Central memory CD8-positive, alpha-beta T cell (primary cell): ENCODE measurements around the gene ZC3H7B.

Experiments
- ATAC-seq: fragments of 150-1000 bp; cut with Tn5 transposase; replicated peaks from 2 replicates; pipeline ENCODE4 v1.10.0; 2022; ENCODE audit warnings: mild to moderate bottlenecking, moderate FRiP score, moderate number of reproducible peaks; ENCODE audit not compliant: poor library complexity, severe bottlenecking; ENCODE audit errors: extremely low read depth
- DNase-seq, 2 donors: peaks; one replicate each; pipeline ENCODE4 v3.0.0; 2021; ENCODE audit warnings: low spot score in 2 of 2
- H3K27ac Mint-ChIP-seq: one replicate; pipeline ENCODE4 v1.8.0; 2022; ENCODE audit warnings: low read depth, mild to moderate bottlenecking, moderate library complexity, mixed read lengths
- H3K27me3 Mint-ChIP-seq: one replicate; pipeline ENCODE4 v1.8.0; 2022; ENCODE audit warnings: mixed read lengths
- H3K36me3 Mint-ChIP-seq: one replicate; pipeline ENCODE4 v1.8.0; 2022; ENCODE audit warnings: mild to moderate bottlenecking, moderate library complexity, mixed read lengths; ENCODE audit not compliant: insufficient read depth
- H3K4me1 Mint-ChIP-seq: one replicate; pipeline ENCODE4 v1.8.0; 2022; ENCODE audit warnings: mixed read lengths
- H3K4me3 Mint-ChIP-seq: one replicate; pipeline ENCODE4 v1.8.0; 2022; ENCODE audit warnings: mild to moderate bottlenecking, moderate library complexity, mixed read lengths
- H3K9me3 Mint-ChIP-seq: one replicate; pipeline ENCODE4 v1.8.0; 2022; ENCODE audit warnings: mixed read lengths

ZC3H7B gene

DNA sequence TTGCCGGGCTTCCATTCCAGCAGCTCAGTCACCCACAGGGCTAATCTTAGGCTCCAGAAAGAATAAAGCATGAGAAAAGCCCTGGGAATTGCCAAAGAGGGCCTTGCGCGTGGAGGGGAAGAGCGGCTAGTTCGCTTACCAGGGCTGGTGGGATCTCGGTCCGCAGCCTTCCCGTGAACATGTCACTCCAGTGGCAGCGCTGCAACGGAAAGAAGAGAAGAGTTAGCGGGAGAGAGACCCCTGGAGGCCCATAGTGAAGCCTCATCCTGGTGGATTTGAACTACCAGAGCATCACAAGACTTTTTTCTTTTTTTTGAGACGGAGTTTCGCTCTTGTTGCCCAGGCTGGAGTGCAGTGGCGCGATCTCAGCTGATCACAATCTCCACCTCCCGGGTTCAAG lies 33.4 kb upstream of the ZC3H7B start:
- Mint-ChIP-seq H3K27me3 (no peaks in the 10 kb centered on the region), H3K4me1 (peaks cover 10% of the 10 kb centered on the region), H3K27ac (no peak overlapping the region), H3K9me3 (no peaks in the 10 kb centered on the region), H3K4me3 (no peak overlapping the region), H3K36me3 (peaks cover 62% of the 10 kb centered on the region)
- no peak for DNase-seq
- no peak for ATAC-seq

DNA sequence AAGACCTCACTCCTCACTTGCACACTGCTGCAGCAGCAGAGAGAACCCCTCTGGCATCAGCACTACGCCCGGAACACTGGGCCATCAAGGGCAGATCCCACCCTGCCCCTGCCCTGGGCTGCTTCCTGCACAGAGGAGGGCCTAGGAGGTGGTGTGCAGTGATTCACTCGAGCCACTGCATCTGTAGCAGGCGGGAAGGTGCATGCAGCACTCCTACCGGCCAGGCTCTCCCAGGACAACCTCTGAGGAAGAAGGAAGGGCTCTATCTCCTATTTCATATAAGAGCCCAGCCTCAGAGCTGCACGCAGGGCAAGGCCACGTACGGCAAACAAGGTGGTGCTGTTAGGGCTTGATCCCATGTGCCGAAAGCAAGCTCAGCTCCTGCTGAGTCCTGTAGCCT lies 29.5 kb upstream of the ZC3H7B start:
- H3K9me3 Mint-ChIP-seq, result no peaks in the 10 kb centered on the region
- no peaks in the 10 kb centered on the region for H3K27me3 Mint-ChIP-seq
- ATAC-seq (no peak), DNase-seq (no peak)
- no peak overlapping the region for H3K27ac Mint-ChIP-seq
- no peak overlapping the region for H3K4me3 Mint-ChIP-seq
- H3K4me1 Mint-ChIP-seq, result peaks cover 5% of the 10 kb centered on the region
- peaks cover 68% of the 10 kb centered on the region for H3K36me3 Mint-ChIP-seq

DNA sequence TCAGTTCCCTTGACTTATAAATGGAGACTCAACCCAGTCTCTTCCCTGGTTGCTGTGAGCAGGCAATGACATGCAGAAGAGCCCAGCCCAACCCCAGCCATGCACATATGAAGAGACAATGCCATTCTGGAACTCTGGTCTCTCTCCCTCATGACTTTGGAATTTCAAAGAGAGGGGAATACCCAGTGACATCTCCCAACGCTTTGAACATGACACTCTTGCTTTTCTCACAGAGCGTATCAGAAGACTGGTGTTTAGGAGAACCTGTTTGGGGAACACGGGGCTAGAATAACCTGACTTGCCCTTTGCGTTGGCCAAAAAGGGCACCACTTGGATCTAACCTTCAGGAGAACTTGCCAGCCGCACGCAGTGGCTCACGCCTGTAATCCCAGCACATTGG lies 28.2 kb upstream of the ZC3H7B start:
- ATAC-seq, result no peak
- H3K27ac Mint-ChIP-seq, result peak overlapping the region; percentile 25

DNA sequence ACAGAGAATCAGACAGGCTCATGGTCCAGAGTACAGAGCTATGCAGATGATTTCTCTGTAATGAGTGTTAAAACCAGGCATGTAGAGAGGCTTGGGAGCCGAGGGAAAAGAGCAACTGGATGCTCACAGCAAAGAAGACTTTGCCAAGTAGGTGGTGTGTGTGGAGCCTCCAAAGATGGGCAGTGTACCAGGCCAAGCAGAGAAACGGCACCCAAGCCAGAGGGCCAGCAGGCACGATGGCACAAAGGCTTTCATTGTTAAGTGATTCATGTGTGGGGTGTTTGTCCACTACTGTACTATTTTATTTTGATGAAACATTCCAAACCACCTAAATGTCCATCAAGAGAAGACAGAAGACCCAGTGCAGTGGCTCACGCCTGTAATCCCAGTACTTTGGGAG lies 26.5 kb upstream of the ZC3H7B start:
- ATAC-seq (no peak), DNase-seq (no peak)
- peak overlapping the region; percentile 66 for H3K27ac Mint-ChIP-seq

More for the DNA sequence above, 28.2 kb upstream of the ZC3H7B start:
- no peak for DNase-seq
- H3K4me3 Mint-ChIP-seq, result no peak overlapping the region
- H3K27me3 Mint-ChIP-seq, result no peaks in the 10 kb centered on the region
- peaks cover 5% of the 10 kb centered on the region for H3K4me1 Mint-ChIP-seq
- peaks cover 69% of the 10 kb centered on the region for H3K36me3 Mint-ChIP-seq
- no peaks in the 10 kb centered on the region for H3K9me3 Mint-ChIP-seq

DNA sequence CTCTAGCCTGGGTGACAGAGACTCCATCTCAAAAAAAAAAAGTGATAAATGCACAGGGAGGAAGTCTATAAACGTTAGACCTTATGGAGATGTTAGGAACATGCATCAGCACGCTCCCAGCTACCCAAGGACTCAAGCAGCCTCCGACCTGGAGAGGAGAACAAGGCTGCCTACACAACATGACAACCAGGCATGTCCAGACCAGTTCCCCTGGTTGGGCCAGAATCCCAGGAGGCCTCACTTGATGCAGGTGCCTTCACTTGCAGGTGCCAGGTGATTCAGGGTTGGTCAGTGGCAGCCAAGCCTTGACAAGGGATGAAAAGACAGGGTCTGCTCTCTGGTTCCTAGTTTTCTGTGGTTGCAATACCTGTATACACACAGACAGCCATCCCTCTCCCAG lies 21.3 kb upstream of the ZC3H7B start:
- no peak for ATAC-seq
- no peak overlapping the region for H3K27ac Mint-ChIP-seq
- H3K36me3 Mint-ChIP-seq, result peaks cover 55% of the 10 kb centered on the region
- peaks cover 22% of the 10 kb centered on the region for H3K4me1 Mint-ChIP-seq
- H3K27me3 Mint-ChIP-seq, result no peaks in the 10 kb centered on the region
- no peak overlapping the region for H3K4me3 Mint-ChIP-seq
- no peak for DNase-seq
- no peaks in the 10 kb centered on the region for H3K9me3 Mint-ChIP-seq

More for the DNA sequence above, 26.5 kb upstream of the ZC3H7B start:
- no peak overlapping the region for H3K4me3 Mint-ChIP-seq
- no peaks in the 10 kb centered on the region for H3K9me3 Mint-ChIP-seq
- peaks cover 76% of the 10 kb centered on the region for H3K36me3 Mint-ChIP-seq
- H3K27me3 Mint-ChIP-seq, result no peaks in the 10 kb centered on the region
- H3K4me1 Mint-ChIP-seq, result peaks cover 5% of the 10 kb centered on the region

DNA sequence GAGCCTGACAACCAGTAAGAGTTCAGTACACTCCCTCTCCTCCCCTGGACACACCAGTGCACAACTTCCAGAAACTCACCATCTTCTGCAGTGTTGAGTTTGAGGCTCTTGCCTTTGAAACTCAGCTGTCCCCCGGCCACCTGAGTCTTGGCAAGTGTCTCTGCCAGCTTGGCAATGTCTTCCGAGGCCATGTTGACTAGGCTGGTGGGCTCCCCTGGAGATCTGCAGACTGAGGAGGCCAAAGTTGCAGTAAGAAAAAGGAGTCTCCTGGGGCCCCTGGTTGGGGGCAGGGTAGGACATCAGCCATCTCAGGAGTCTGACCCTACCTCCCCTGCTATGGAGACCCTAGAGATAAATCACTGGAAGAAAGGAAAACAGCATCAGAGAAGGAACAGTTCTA lies 20.5 kb upstream of the ZC3H7B start:
- DNase-seq, result no peak
- no peak overlapping the region for H3K27ac Mint-ChIP-seq

DNA sequence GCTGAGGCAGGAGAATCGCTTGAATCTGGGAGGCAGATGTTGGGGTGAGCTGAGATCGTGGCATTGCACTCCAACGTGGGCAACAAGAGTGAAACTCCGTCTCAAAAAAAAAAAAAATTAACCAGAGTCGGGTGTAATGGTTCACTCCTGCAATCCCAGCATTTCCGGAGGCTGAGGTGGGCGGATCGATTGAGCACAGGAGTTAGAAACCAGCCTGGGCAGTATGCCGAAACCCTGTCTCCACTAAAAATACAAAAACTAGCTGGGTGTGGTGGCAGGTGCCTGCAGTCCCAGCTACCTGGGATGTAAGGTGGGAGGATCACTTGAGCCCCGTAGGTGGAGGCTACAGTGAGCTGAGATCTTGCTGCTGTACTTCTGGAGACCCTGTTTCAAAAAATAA lies 16.9 kb upstream of the ZC3H7B start:
- H3K4me1 Mint-ChIP-seq, result peaks cover 31% of the 10 kb centered on the region
- peak overlapping the region; percentile 92 for H3K27ac Mint-ChIP-seq
- no peaks in the 10 kb centered on the region for H3K27me3 Mint-ChIP-seq
- H3K4me3 Mint-ChIP-seq, result peak overlapping the region; percentile 87
- peaks cover 35% of the 10 kb centered on the region for H3K36me3 Mint-ChIP-seq
- ATAC-seq, result no peak
- DNase-seq, result no peak
- H3K9me3 Mint-ChIP-seq, result no peaks in the 10 kb centered on the region

More for the DNA sequence above, 20.5 kb upstream of the ZC3H7B start:
- H3K4me3 Mint-ChIP-seq, result no peak overlapping the region
- ATAC-seq, result no peak
- H3K9me3 Mint-ChIP-seq, result no peaks in the 10 kb centered on the region
- H3K4me1 Mint-ChIP-seq, result peaks cover 18% of the 10 kb centered on the region
- H3K36me3 Mint-ChIP-seq, result peaks cover 56% of the 10 kb centered on the region
- H3K27me3 Mint-ChIP-seq, result no peaks in the 10 kb centered on the region

DNA sequence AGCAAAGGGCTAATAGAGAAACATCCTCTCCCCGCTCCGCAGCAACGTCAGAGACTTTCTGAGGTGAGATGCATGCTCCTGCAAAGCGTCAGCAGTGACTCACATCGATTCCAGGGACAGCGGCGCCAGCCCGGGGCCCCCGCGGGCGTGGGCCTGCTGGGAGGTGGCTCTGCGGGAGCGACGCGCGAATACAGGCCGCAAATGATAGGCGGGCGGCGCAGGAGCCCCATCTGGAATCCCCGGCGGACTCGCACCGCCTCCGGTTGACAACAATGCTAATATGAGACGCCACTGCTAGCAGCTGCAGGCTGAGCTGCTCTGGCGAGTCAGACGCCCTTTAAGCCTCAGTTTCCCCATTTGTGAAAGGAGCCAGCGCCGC lies 15.9 kb upstream of the ZC3H7B start:
- Mint-ChIP-seq H3K4me1 (peaks cover 30% of the 10 kb centered on the region), H3K4me3 (peak overlapping the region; percentile 87), H3K27ac (peak overlapping the region; percentile 92), H3K27me3 (no peaks in the 10 kb centered on the region), H3K36me3 (peaks cover 30% of the 10 kb centered on the region), H3K9me3 (no peaks in the 10 kb centered on the region)
- ATAC-seq, result peak; percentile 63
- peak; percentile 65 to 86 for DNase-seq

DNA sequence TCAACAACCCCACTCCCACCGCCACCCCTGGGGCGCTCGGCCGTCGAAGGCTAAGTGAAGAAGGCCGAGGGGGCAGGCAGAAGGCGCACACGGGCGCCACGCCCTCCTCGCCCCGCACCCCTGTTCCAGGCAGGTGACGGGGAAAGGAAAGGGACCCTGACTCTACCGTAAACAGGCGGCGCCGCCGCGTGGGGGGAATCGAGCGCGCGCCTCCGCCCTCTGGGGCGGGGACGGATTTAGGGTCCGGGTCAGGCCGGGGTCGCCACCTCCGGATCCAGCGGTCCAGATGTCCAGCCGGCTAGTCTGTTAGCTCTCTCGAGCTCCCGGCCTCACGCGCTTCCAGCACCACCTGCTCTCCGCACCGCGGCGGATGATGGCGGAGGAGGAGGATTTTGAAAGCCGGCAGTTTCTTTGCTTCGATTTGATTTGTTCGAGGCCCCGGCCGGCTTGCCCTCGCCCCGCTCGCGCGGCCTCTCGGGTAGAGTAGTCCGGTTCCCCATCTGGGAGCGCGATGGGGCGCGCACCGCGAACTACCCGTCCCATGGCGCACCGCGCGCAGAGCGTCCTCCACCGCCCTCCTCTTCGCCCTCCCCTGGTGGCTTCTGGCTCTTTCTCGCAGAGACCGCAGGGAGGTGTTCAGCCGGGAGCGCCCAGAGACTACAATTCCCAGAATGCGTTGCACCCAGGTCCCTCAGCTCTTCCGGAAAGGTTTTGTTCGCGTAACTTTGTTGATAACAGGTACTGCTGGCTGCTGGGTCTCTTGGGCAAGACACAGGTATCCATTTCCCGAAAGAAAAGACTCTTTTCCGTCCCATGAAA lies 15.3 kb upstream of the ZC3H7B start, which contains the start of gene RANGAP1:
Gene RANGAP1 (minus strand): TSS at position 368 of the 819 bp plus-strand sequence. CDS start 5,143 bp downstream, outside the sequence.
- Mint-ChIP-seq H3K27ac (peak within 1 kb of the TSS; percentile 92), H3K9me3 (no peaks in the 10 kb centered on the region)

DNA sequence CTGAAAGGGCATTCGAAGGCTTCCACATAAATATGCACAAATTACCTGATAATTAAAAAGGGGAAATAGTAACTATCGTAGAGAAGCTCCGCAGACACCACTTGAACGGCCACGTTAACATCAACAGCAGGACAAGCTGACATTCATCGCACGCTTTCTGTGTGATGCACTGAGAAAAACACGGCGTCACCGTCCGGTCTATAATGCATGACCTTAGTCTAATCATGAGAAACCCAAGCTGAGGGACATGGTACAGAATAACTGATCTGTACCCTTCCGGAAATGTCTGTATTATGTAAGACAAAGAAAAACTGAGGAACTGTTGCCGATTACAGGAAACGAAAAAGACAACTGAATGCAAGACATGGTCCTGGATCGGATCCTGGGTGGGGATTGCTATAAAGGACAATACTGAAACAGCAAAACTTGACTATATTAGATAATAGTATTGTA lies 14.7 kb upstream of the ZC3H7B start:
- peak; percentile 21 for ATAC-seq
- no peaks in the 10 kb centered on the region for H3K9me3 Mint-ChIP-seq
- peak overlapping the region; percentile 92 for H3K27ac Mint-ChIP-seq
- peak overlapping the region; percentile 87 for H3K4me3 Mint-ChIP-seq
- H3K4me1 Mint-ChIP-seq, result peaks cover 20% of the 10 kb centered on the region
- H3K27me3 Mint-ChIP-seq, result no peaks in the 10 kb centered on the region
- DNase-seq, result peak in 1 of 2 donors; percentile 46
- H3K36me3 Mint-ChIP-seq, result peaks cover 27% of the 10 kb centered on the region

More for the DNA sequence above, 15.3 kb upstream of the ZC3H7B start, which contains the start of gene RANGAP1:
- Mint-ChIP-seq H3K36me3 (peaks cover 27% of the 10 kb centered on the region), H3K27me3 (no peaks in the 10 kb centered on the region), H3K4me1 (peaks cover 24% of the 10 kb centered on the region), H3K4me3 (peak within 1 kb of the TSS; percentile 87)
- ATAC-seq (peak; percentile 89), DNase-seq (peak; percentile 95 to 98)

DNA sequence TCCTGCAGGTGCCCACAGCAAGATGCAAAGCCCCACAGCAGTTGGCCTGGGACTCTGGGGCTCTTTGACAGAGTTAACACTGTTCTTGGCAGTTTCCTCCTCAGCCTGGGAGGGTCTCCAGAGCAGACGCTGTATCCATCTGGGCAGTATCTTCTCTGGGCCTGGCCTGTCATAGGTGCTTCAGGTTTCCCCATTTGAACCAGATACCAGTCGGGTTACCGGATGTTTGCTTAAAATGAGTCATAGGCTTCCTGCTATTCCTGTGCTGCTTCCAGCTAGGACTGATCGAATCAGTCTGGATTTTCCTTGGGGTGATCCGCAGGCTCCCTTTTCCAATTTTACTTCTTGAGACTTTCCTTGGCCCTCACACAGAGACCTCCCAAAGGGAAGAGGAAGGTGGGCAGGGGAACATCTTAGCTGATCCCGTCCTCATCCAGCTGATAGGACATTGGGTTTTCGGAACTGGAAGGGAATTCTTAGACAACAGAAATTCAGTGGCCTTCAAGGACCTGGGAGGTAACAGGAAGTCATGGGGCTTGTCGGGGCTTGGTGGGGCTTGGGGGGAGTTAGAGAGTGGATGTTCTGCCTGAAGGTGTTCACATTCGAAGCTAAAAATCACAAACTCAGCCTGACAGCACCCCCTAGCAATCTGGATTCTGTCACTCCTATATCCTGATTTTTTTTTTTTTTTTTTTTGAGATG lies 12.9 kb upstream of the ZC3H7B start:
- peak overlapping the region; percentile 31 for H3K4me3 Mint-ChIP-seq
- ATAC-seq, result no peak
- peaks cover 22% of the 10 kb centered on the region for H3K36me3 Mint-ChIP-seq
- peaks cover 18% of the 10 kb centered on the region for H3K4me1 Mint-ChIP-seq
- H3K27ac Mint-ChIP-seq, result peak overlapping the region; percentile 92
- no peaks in the 10 kb centered on the region for H3K27me3 Mint-ChIP-seq
- no peaks in the 10 kb centered on the region for H3K9me3 Mint-ChIP-seq
- DNase-seq, result no peak

DNA sequence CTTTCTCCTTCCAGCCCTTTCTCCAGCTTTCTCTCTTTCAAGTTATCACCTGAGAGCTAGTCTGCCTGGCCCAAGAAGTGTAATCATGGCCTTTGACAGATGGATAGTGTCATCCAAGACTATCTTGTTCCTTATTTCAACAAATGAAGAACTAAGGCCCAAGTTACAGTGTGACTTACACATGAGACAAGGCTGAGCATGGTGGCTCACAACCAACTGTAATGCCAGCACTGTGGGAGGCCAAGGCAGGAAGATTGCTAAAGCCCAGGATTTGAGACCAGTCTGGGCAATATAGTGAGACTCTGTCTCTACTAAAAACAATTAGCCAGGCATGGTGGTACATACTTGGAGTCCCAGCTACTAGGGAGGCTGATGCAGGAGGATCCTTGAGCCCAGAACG lies 11.7 kb upstream of the ZC3H7B start:
- Mint-ChIP-seq H3K27me3 (no peaks in the 10 kb centered on the region), H3K4me1 (peaks cover 14% of the 10 kb centered on the region), H3K4me3 (no peak overlapping the region), H3K36me3 (peaks cover 17% of the 10 kb centered on the region), H3K9me3 (no peaks in the 10 kb centered on the region), H3K27ac (no peak overlapping the region)
- no peak for DNase-seq
- ATAC-seq, result no peak
